HEK293T (cell line): Measurements from ENCODE around the gene MAPK8IP2.

ENCODE experiments used
- ARNT ChIP-seq: fragments of 450-650 bp; IDR thresholded peaks from 2 replicates; pipeline ENCODE4 v1.6.1; 2017; ENCODE audit warnings: mild to moderate bottlenecking
- ELF4 ChIP-seq: fragments of 450-650 bp; IDR thresholded peaks from 2 replicates; pipeline ENCODE4 v1.6.1; 2017; ENCODE audit warnings: antibody characterized with exemption
- LEF1 ChIP-seq: fragments of 450-650 bp; IDR thresholded peaks from 2 replicates; pipeline ENCODE4 v1.6.1; 2017; ENCODE audit warnings: mild to moderate bottlenecking, borderline replicate concordance
- SP1 ChIP-seq: fragments of 450-650 bp; IDR thresholded peaks from 2 replicates; pipeline ENCODE4 v1.6.1; 2017

DNA sequence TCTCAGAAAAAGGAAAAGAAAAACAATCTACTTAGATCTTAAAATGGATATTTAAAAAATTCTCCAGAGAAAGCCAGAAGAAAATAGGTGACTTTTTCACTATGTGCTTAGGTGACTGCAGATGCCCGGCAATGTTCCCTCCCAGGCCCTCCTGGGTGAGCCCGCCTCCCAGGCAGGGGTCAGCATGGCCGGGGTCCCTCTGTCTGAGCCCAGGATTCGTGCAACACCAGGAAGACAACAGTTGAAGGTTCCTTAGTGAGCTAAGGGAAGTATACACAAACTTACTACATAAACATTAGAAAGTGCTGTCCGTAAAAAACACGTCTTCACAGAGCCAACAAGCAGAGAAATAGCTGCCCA, 11.6 kb downstream of the MAPK8IP2 start:
- TF ChIP-seq ELF4 (no peak), LEF1 (no peak), SP1 (no peak), ARNT (no peak)
